ENCODE results near the gene SLC25A31.

The SLC25A31 gene

DNA sequence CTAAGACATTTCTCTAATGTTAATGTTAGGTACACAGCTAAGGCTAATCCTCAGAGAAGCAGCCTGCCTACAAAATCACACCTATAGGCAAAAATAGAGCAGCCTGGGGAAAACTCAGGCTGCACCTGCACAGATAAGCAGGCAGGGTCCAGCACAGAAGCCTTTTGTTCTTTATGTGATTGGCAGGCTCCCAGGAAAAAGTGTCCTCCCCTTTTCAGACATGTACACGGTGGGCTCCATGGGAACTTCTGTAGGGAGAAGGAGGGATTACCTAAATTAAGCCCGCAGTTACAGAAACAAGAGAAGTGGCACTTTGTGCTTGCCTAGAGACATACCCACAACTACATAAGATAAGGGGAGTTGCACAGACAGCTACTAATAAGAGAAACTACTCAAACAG, 47.9 kb downstream of the SLC25A31 start:
- DNase-seq = no peak

DNA sequence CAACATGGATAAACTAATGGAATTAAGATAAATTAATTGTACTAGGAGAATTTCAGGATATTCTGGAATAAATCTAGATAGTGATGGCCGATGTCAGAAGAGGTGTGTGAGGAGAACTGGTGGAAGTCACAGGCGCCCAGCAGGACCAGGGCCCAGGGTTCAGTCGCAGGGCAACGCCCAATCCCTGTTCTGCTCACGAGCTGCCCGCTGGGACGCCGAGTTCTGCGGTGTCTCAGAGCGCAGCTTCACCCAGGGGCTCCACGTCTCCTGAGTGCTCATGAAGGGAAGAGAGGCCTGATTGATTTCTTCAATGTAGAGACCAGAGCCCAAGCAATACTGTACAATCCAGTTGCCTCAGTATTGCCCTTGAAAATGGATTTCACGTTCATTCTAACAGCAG, 50.4 kb downstream of the SLC25A31 start:
- DNase-seq = no peak

- no peak for DNase-seq
Measured at GRCh38 chr4:127781300-127782024, 51.3 kb downstream of the SLC25A31 start.

GRCh38 chr4:127782025-127782274, 51.8 kb downstream of the SLC25A31 start:
- DNase-seq = peak; percentile 58 to 75

DNA sequence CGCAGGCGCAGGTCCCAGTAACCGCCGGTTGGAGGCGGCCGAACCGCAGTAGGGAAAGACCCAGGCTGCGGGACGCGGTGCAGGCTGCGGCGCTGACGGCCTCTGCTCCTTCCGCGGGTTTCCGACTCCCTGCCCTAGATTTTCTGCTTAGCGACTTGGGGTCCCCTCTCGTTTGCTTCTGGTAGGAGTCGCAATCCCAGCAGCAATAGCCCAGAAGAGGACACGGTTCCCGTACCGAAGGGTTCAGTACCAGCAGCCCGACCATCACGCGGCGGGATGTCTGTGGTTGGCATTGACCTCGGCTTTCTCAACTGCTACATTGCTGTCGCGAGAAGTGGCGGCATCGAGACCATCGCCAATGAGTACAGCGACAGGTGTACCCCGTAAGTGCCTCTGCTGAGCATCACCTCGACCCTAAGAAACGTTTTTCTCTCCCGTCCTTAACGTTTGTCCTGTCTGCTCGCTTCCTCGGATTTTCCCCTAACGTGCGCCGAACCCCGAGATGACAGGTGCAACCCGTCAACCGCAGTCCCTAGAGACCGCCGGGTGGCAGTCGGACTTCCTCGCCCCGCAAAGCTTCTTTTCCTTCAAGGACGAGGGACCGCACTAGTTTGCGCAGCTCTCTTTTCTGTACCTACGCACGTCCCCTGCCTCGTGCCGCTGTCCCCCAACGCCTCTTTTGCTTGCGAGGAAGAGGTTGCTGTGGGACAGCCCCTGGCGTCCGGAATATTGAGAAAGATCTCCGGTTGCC, 52.2 kb downstream of the SLC25A31 start, which contains the start of gene HSPA4L:
HSPA4L (plus strand) TSS at position 48 of the 751 bp plus-strand sequence; CDS start at position 277, 229 bp downstream.
- DNase-seq = peak in 1 of 2 donors; percentile 45

GRCh38 chr4:127783026-127783769, 53.0 kb downstream of the SLC25A31 start:
- peak in 1 of 2 donors; percentile 39 for DNase-seq

- DNase-seq = no peak
Measured at GRCh38 chr4:127783955-127784770, 54.0 kb downstream of the SLC25A31 start.

DNA sequence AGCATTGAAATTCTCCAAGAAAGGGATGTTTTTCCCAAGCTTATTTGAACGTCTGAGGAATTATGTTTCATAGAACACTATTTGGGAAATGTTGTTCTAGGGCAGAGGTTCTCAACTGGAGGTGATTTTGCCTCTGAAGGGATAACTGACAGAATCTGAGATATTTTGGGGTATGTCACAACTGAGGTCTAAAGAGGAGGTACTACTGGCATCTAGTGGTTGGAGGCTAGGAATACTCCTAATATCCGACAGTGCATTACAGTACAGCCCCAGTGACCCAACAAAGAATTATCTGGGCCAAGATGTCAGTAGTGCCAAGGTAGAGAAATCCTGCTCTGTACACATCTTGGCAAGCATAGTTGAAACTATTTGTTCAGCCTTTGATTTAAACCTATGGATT, 58.3 kb downstream of the SLC25A31 start:
- DNase-seq = peak; percentile 2 to 21

DNA sequence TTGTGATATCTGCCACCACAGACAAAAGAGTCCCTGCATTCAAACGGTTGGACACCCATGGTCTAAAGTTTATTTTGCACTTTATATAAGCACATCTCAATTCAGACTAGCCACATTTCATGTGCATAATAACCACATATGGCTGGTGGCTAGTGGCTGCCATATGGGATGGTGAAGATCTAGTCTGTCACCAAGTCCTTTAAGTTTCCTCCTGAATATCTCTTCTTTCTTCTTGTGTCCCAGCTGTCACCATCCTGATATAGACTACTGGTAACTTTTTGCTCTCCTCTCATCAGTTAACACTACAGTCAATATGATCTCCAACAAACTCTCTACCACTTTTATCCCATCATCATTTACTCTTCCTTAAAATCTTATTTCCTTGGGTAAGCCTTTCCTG, 61.2 kb downstream of the SLC25A31 start:
- DNase-seq = no peak

DNA sequence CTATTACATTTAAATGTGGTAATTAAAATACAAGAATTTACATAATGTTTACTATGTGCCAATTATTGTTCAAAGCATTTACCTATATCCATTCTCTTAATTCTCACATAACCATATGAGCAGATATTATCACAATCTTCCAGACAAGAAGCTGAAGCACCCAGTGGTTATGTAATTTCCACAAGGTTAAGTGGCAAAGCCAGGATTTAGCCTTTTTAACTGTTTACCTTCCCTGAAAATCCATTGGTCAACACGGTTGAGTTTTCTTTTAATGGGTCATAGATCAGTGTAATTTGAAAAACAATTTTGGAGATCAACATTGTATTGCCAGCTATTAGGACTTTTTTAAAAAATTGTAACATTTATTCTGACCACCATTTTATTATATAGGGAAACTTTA, 63.3 kb downstream of the SLC25A31 start:
- DNase-seq = no peak

GRCh38 chr4:127799711-127800110, 69.5 kb downstream of the SLC25A31 start:
- no peak for DNase-seq

DNA sequence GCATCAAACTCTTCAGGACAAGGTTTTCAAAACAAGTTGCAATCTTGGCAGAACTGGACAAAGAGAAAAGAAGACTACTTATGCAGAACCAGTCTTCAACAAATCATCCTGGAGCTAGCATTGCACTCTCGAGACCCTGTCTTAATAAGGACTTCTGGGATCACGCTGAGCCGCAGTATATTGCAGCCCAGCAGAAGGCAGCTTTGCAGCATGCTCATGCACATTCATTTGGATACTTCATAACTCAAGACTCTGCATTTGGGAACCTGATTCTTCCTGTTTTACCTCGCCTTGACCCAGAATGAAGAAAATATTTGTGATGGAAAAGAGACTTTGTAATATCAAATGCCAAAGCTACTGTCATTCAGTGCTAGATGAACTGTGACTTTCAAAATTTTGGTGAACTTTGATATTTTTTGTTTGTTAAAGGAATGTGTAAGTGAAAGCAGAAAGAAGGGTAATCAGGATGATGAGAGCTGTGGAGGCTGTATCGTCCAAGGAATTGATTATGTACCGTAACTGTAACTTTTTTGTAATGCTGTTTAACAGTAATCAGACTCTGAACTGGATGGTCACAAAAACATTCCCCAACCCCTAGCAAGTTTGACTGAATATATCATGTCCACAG, 79.1 kb downstream of the SLC25A31 start:
- no peak for DNase-seq

DNA sequence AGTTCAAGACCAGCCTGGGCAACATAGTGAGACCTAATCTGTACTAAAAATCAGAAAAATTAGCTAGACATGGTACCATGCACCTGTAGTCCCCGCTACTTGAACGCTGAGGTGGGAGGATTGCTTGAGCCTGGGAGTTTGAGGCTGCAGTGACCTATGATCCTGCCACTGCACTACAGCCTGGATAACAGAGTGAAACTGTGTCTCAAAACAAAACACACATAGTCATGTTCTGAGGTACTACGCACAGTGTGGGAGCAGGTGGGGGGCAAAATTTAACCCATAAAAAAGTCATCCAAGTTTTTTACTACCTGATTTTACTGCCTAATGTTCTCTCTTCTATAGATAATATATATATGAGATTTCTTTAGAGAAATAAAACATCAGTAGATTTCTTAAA, 80.4 kb downstream of the SLC25A31 start:
- no peak for DNase-seq

DNA sequence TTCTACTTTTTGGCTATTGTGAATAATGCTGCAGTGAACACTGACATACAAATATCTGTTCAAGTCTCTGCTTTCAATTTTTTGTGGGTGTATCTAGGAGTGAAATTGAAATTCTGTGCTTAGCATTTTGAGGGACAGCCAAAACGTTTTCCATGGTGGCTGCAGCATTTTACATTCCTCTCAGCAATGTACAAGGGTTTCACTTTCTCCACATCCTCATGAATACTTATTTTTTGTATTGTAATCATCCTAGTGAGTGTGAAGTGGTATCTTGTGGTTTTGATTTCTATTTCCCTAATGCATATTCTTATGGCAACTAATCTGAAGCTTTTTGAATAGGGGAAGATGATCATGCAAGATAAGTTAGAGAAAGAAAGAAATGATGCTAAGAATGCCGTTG, 92.2 kb downstream of the SLC25A31 start:
- DNase-seq = no peak
